Large intestine (tissue), 3 donors: ENCODE measurements around the gene DPT. TPM values are rescaled to one million over a fixed set of nuclear protein-coding genes. Genes with fewer than 3 reads are reported as not detected.
A peak's percentile ranks its signal among the peaks of the same experiment; 100 is the strongest.

Experiments
- DNase-seq, 2 donors: peaks; one replicate each; pipeline versions ENCODE4 v3.0.0 to v3.0.0-alpha.2; 2013
- H3K27ac ChIP-seq: one replicate; pipeline ENCODE4 v1.5.1; 2013; ENCODE audit warnings: low read length
- H3K27me3 ChIP-seq: 2 replicates; pipeline ENCODE4 v1.6.1; 2013; ENCODE audit warnings: low read length; ENCODE audit not compliant: control insufficient read depth, insufficient read depth
- H3K36me3 ChIP-seq: 2 replicates; pipeline ENCODE4 v1.6.1; 2013; ENCODE audit warnings: low read length; ENCODE audit not compliant: control insufficient read depth, insufficient read depth
- H3K4me1 ChIP-seq: one replicate; pipeline ENCODE4 v1.6.1; 2013; ENCODE audit warnings: low read length; ENCODE audit not compliant: control insufficient read depth, insufficient read depth
- H3K4me3 ChIP-seq: one replicate; pipeline ENCODE4 v1.5.1; 2013; ENCODE audit warnings: low read length
- H3K9me3 ChIP-seq: one replicate; pipeline ENCODE4 v1.6.1; 2013; ENCODE audit warnings: mild to moderate bottlenecking, low read depth, low read length, moderate library complexity; ENCODE audit not compliant: control insufficient read depth
- WGBS: methylation state at CpG from one replicate; pipeline ENCODE4 v1.1.5; 2013; ENCODE audit warnings: low lambda C conversion rate; ENCODE audit not compliant: insufficient coverage; 5-methylcytosine and 5-hydroxymethylcytosine counted together
- polyA plus RNA-seq: library from polyadenylated mRNA; unstranded; fragments of 120-200 nt; gene quantifications from one replicate; pipeline ENCODE4 v1.2.1, GENCODE V29; 2013

DPT gene
- polyA plus RNA-seq, 1 donor, result 11.4 TPM

- no peak overlapping the region for H3K27ac ChIP-seq
Measured at GRCh38 chr1:168726281-168726680, 2.7 kb downstream of the DPT start.

GRCh38 chr1:168725831-168726230 is 3.2 kb downstream of the DPT start:
- WGBS, result 82% methylated on average over 3 of the region's 4 CpGs
- no peaks in the 10 kb centered on the region for H3K27me3 ChIP-seq
- H3K4me3 ChIP-seq, result no peak overlapping the region
- no peaks in the 10 kb centered on the region for H3K4me1 ChIP-seq
- no peak for DNase-seq
- no peaks in the 10 kb centered on the region for H3K9me3 ChIP-seq
- H3K27ac ChIP-seq, result no peak overlapping the region
- H3K36me3 ChIP-seq, result no peaks in the 10 kb centered on the region

More at GRCh38 chr1:168726281-168726680, 2.7 kb downstream of the DPT start:
- no CpG with 5 or more reads among the region's 3 CpGs for WGBS
- H3K4me1 ChIP-seq, result no peaks in the 10 kb centered on the region
- H3K4me3 ChIP-seq, result no peak overlapping the region
- H3K36me3 ChIP-seq, result no peaks in the 10 kb centered on the region
- no peak for DNase-seq
- H3K9me3 ChIP-seq, result no peaks in the 10 kb centered on the region
- no peaks in the 10 kb centered on the region for H3K27me3 ChIP-seq

GRCh38 chr1:168725060-168725459 is 3.9 kb downstream of the DPT start:
- Histone ChIP-seq H3K9me3 (no peaks in the 10 kb centered on the region), H3K27ac (no peak overlapping the region), H3K4me1 (no peaks in the 10 kb centered on the region), H3K36me3 (no peaks in the 10 kb centered on the region), H3K27me3 (no peaks in the 10 kb centered on the region), H3K4me3 (no peak overlapping the region)
- 100% methylated on average over 1 of the region's 2 CpGs for whole genome bisulfite sequencing
- DNase-seq, result no peak

GRCh38 chr1:168723000-168723399 is 6.0 kb downstream of the DPT start:
- no peaks in the 10 kb centered on the region for H3K4me1 ChIP-seq
- no peak for DNase-seq
- H3K4me3 ChIP-seq, result no peak overlapping the region
- WGBS, result no CpG with 5 or more reads among the region's 1 CpG
- no peak overlapping the region for H3K27ac ChIP-seq
- H3K36me3 ChIP-seq, result no peaks in the 10 kb centered on the region
- H3K27me3 ChIP-seq, result no peaks in the 10 kb centered on the region
- no peaks in the 10 kb centered on the region for H3K9me3 ChIP-seq

GRCh38 chr1:168720839-168721238 is 8.2 kb downstream of the DPT start:
- H3K27me3 ChIP-seq, result no peaks in the 10 kb centered on the region
- H3K9me3 ChIP-seq, result no peaks in the 10 kb centered on the region
- no peaks in the 10 kb centered on the region for H3K4me1 ChIP-seq
- H3K36me3 ChIP-seq, result no peaks in the 10 kb centered on the region
- H3K27ac ChIP-seq, result no peak overlapping the region
- no peak for DNase-seq
- H3K4me3 ChIP-seq, result no peak overlapping the region

- Histone ChIP-seq H3K9me3 (no peaks in the 10 kb centered on the region), H3K27me3 (no peaks in the 10 kb centered on the region), H3K27ac (no peak overlapping the region), H3K4me3 (no peak overlapping the region), H3K4me1 (no peaks in the 10 kb centered on the region), H3K36me3 (no peaks in the 10 kb centered on the region)
- no CpG with 5 or more reads among the region's 5 CpGs for WGBS
- no peak for DNase-seq
Measured at GRCh38 chr1:168719306-168720111, 9.5 kb downstream of the DPT start.

- Histone ChIP-seq H3K4me1 (no peaks in the 10 kb centered on the region), H3K4me3 (no peak overlapping the region), H3K36me3 (no peaks in the 10 kb centered on the region), H3K27me3 (no peaks in the 10 kb centered on the region), H3K27ac (no peak overlapping the region), H3K9me3 (no peaks in the 10 kb centered on the region)
- WGBS, result 80% methylated on average over 3 of the region's 10 CpGs
- DNase-seq, result no peak
Measured at GRCh38 chr1:168717906-168718891, 10.8 kb downstream of the DPT start.

GRCh38 chr1:168714012-168714411 is 15.0 kb downstream of the DPT start:
- no peak for DNase-seq
- Histone ChIP-seq H3K4me3 (no peak overlapping the region), H3K27ac (no peak overlapping the region), H3K36me3 (no peaks in the 10 kb centered on the region), H3K4me1 (peaks cover 16% of the 10 kb centered on the region), H3K9me3 (no peaks in the 10 kb centered on the region), H3K27me3 (no peaks in the 10 kb centered on the region)
- no CpG with 5 or more reads among the region's 8 CpGs for WGBS

GRCh38 chr1:168709405-168710363 is 19.3 kb downstream of the DPT start:
- no peak overlapping the region for H3K4me3 ChIP-seq
- H3K4me1 ChIP-seq, result peaks cover 25% of the 10 kb centered on the region
- peak overlapping the region; percentile 46 for H3K27ac ChIP-seq
- no peaks in the 10 kb centered on the region for H3K36me3 ChIP-seq
- 21% methylated on average over 5 of the region's 9 CpGs for WGBS
- no peaks in the 10 kb centered on the region for H3K27me3 ChIP-seq
- H3K9me3 ChIP-seq, result no peaks in the 10 kb centered on the region
- DNase-seq, result peak; percentile 28 to 71
